ENCODE results near the gene USH2A. TPM values are rescaled to one million over a fixed set of nuclear protein-coding genes. Genes with fewer than 3 reads are reported as not detected.
"Not testable (repeated sequence)": the region's sequence is repeated elsewhere in the genome, so short reads cannot be mapped to it uniquely, and the experiment has no call there.

The USH2A gene
- total RNA-seq, 2 experiments from 2014 or later: not detected

- POLR2A ChIA-PET: no interaction called here
- CTCF ChIA-PET: no interaction called here
Observed at GRCh38 chr1:216416488-216416887, 6.8 kb downstream of the USH2A start.

DNA sequence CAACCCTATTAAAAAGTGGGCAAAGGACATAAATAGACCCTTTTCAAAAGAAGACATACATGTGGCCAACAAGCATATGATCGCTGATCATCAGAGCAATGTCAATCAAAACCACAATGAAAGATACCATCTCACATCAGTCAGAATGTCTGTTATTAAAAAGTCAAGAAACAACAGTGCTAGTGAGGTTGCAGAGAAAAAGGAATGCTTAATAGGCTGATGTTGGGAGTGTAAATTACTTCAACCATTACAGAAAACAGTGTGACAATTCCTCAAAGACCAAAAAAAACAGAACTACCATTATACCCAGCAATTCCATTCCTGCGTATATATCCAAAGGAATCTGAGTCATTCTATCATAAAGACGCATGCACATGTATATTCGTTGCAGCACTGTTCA, 13.2 kb downstream of the USH2A start:
- CTCF ChIA-PET: no interaction called here
- POLR2A ChIA-PET: no interaction called here

- ChIA-PET CTCF (no interaction called here), POLR2A (no interaction called here)
Observed at GRCh38 chr1:216390956-216391355, 32.3 kb downstream of the USH2A start.

GRCh38 chr1:216389774-216390173, 33.5 kb downstream of the USH2A start:
- POLR2A ChIA-PET: no interaction called here
- CTCF ChIA-PET: no interaction called here

DNA sequence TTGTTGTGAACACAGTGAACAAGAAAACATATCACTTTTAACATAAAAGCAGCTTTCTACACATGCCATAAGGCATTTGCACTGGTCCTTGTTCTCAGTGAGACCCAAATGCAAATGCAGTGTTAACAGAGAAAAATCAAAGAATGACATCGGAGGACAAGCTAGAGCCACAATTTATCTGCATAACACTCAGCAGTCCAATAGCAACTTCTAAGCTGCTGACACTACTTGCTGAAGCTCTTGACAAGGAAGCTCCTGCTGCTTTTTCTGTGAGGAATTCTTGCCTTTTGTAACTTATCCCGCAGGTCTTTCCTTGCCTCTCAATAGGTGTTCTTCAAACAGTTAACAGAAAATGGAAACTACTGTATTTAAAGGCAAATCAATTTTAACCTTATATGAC, 34.7 kb downstream of the USH2A start:
- POLR2A ChIA-PET: no interaction called here
- CTCF ChIA-PET: no interaction called here

- ChIA-PET POLR2A (no interaction called here), CTCF (no interaction called here)
Observed at GRCh38 chr1:216387782-216388181, 35.5 kb downstream of the USH2A start.

DNA sequence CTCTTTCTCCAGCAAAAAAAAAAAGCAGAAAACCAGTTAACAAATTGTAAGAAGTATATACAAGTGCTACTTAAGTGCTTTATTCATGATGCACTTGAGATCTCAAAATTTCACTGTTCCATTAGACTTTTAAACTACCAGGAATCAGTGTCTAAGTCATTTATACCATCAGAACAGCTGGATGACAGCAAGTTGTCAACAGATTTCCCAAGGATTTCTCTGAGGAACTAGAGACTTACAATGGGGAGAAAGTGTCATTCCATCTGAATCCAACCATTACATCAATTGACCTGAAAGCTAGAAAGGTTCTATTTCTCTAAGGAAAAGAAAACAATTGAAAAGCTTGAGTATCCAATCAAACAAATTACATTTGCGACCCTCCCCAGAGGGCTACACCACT, 43.8 kb downstream of the USH2A start:
- POLR2A ChIA-PET: no interaction called here
- CTCF ChIA-PET: no interaction called here

DNA sequence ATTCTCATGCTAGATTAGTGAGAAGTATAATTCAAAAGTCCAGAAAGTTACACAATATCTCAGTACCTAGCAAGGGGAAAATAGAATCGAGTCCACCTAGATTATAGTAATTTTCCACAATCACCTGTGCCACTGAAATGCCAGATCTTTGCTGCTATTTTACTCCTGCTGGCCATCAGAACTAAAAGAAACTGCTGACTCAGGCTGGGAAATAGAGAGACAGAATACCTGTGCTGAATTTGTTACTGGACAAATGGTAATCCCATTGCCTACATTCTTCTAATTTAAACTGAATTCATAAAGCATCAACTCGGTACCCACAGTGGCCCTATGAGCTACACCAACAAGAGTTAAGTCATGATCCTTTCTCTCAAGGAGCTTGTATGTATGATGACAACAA, 55.0 kb downstream of the USH2A start:
- CTCF ChIA-PET: no interaction called here
- POLR2A ChIA-PET: no interaction called here

GRCh38 chr1:216366979-216367378, 56.3 kb downstream of the USH2A start:
- CTCF ChIA-PET: no interaction called here
- POLR2A ChIA-PET: no interaction called here

- CTCF ChIA-PET: no interaction called here
Observed at GRCh38 chr1:216356945-216357344, 66.3 kb downstream of the USH2A start.

GRCh38 chr1:216350186-216350585, 73.1 kb downstream of the USH2A start:
- ChIA-PET CTCF (no interaction called here), POLR2A (no interaction called here)

More at GRCh38 chr1:216356945-216357344, 66.3 kb downstream of the USH2A start:
- POLR2A ChIA-PET: no interaction called here

DNA sequence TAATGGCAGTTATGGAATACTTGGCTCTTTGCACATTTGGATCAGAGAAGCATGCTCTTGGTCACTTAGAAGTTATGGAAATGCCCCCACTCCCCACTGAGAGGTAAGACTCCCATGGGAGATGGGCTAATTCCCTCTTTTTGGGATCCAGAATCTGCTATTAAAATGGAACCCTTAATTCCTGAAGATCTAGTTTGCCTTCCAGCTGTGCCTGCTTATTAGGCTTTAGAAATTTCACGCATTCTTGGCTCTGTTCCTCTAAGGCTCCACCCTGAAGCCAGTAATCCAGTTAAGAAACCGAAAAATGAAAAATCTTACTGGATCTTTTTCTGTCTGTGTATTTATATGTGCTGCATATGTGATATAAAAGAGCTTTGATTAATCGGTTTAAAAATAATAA, 76.7 kb downstream of the USH2A start:
- ChIA-PET CTCF (no interaction called here), POLR2A (no interaction called here)

GRCh38 chr1:216340542-216340941, 82.7 kb downstream of the USH2A start:
- POLR2A ChIA-PET, CTCF ChIA-PET: not testable (repeated sequence)

DNA sequence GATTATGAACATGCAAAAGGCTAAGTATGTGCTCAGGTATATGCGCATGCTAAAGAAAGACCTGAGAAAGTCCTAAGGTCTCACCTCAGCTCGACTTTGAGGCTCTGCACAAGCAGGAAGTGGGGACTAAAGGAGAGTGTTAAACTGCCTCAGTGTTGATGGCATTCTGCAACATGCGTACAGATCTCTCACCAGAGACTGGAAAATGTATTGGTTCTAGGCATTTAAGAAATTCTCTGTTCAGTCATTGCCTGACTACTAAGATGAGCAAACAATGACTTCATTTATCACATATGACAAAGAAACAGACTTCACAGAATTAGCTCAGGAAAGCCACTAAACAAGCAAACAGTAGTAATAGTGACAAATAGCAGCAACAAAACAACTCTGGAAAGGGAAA, 90.8 kb downstream of the USH2A start:
- ChIA-PET CTCF (no interaction called here), POLR2A (no interaction called here)

GRCh38 chr1:216332003-216332402, 91.2 kb downstream of the USH2A start:
- CTCF ChIA-PET: no interaction called here
- POLR2A ChIA-PET: no interaction called here

GRCh38 chr1:216331211-216331610, 92.0 kb downstream of the USH2A start:
- ChIA-PET CTCF (no interaction called here), POLR2A (no interaction called here)

DNA sequence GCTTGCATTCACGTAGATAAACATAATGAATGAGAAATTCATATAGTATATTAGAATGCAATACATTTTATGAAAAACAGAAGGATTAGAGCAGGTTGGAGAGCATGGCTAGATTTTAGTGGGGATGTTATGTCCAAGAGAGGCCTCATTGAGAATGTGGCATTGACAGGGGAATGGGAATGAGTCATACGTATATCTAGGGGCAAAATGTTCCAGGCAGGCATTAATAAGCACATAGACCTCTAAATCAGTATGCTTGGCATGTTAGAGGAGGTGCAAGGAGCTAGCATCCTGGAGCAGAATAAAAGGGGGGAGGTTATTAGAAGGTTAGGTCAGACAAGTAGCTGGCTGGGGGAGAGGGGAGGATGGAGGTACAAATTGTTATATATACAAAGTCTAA, 93.0 kb downstream of the USH2A start:
- POLR2A ChIA-PET: no interaction called here
- CTCF ChIA-PET: no interaction called here

GRCh38 chr1:216325946-216326345, 97.3 kb downstream of the USH2A start:
- POLR2A ChIA-PET: no interaction called here
- CTCF ChIA-PET: no interaction called here

DNA sequence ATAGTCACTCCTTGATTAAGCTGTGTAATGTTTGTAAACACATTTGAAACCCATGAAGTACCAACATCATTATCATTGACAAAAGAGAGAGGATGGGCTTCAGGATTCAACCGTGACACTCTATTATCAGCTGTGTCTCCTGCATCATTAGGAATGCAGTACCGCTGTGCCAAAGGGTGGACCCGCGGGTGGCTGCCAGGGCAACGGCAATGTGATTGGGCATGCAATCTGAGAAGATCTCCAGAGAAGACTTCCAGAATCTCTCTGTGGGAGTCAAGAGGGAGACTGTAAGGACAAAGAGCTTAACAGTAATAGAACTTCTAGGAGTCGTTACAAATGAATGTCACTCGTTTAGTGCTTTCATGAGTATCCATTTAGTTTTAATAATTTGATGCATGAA, 97.9 kb downstream of the USH2A start:
- ChIA-PET CTCF (no interaction called here), POLR2A (no interaction called here)

GRCh38 chr1:216323344-216323743, 99.9 kb downstream of the USH2A start:
- ChIA-PET POLR2A (no interaction called here), CTCF (no interaction called here)

GRCh38 chr1:216314379-216315095, 108.7 kb downstream of the USH2A start:
- CTCF ChIA-PET: no interaction called here
- POLR2A ChIA-PET: no interaction called here

GRCh38 chr1:216310776-216311175, 112.5 kb downstream of the USH2A start:
- CTCF ChIA-PET: no interaction called here
- POLR2A ChIA-PET: no interaction called here

DNA sequence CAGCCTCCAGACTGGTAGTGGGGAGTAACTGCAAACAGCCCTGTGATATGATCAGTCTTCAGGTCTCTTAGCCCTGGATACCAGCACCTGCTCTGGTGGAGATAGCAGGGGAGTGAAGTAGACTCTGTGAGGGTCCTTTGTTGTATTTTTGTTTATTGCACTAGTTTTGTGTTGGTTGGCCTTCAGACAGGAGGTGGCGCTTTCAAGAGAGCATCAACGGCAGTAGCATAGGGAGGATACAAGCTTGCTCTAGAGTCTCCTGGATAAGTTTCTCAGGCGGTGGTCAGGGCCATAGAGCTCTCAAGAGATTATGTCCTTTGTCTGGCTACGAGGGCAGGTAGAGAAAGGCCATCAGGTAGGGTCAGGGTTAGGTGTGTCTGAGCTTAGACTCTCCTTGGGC, 116.4 kb downstream of the USH2A start:
- POLR2A ChIA-PET: no interaction called here
- CTCF ChIA-PET: no interaction called here

Measured in activated CD8-positive, alpha-beta memory T cell treated with anti-CD3 and anti-CD28 coated beads for 36 hours (primary cell).